Measurements from ENCODE around the gene UACA. TPM values are rescaled to one million over a fixed set of nuclear protein-coding genes. Genes with fewer than 3 reads are reported as not detected.
A peak's percentile ranks its signal among the peaks of the same experiment; 100 is the strongest.
"Not testable (repeated sequence)": the region's sequence is repeated elsewhere in the genome, so short reads cannot be mapped to it uniquely, and the experiment has no call there.

The UACA gene
- total RNA-seq, 1 donor = 161 TPM

GRCh38 chr15:70741677-70742293 is 21.6 kb downstream of the UACA start:
- Histone ChIP-seq H3K4me1 (ENCODE audit: insufficient read depth, low read length) (peaks cover 33% of the 10 kb centered on the region), H3K9me3 (ENCODE audit: low read depth, low read length) (no peaks in the 10 kb centered on the region), H3K27me3 (ENCODE audit: insufficient read depth, low read length) (no peaks in the 10 kb centered on the region), H3K27ac (ENCODE audit: low read depth, low read length) (peak overlapping the region; percentile 32), H3K79me2 (ENCODE audit: insufficient read depth, low read length) (peaks cover 86% of the 10 kb centered on the region), H2AFZ (ENCODE audit: low read length) (no peak overlapping the region), H4K20me1 (ENCODE audit: insufficient read depth, low read length) (peaks cover 26% of the 10 kb centered on the region), H3K36me3 (ENCODE audit: insufficient read depth, low read length) (no peaks in the 10 kb centered on the region), H3K4me2 (ENCODE audit: insufficient read depth, low read length) (no peak overlapping the region), H3K4me3 (ENCODE audit: insufficient read depth, low read length) (no peak overlapping the region)
- DNase-seq (ENCODE audit: insufficient read length, low spot score, missing footprints) = no peak
- no peak for TF ChIP-seq CTCF (IDR thresholded peaks at IDR 0.05; ENCODE audit: extremely low read depth, low read depth, low read length)

- peak overlapping the region; percentile 26 for H3K4me2 ChIP-seq (ENCODE audit: insufficient read depth, low read length)
- peaks cover 33% of the 10 kb centered on the region for H3K4me1 ChIP-seq (ENCODE audit: insufficient read depth, low read length)
- no peak for TF ChIP-seq CTCF (IDR thresholded peaks at IDR 0.05; ENCODE audit: extremely low read depth, low read depth, low read length)
- H3K4me3 ChIP-seq (ENCODE audit: insufficient read depth, low read length) = no peak overlapping the region
- no peaks in the 10 kb centered on the region for H3K9me3 ChIP-seq (ENCODE audit: low read depth, low read length)
- peaks cover 86% of the 10 kb centered on the region for H3K79me2 ChIP-seq (ENCODE audit: insufficient read depth, low read length)
- no peaks in the 10 kb centered on the region for H3K27me3 ChIP-seq (ENCODE audit: insufficient read depth, low read length)
- H2AFZ ChIP-seq (ENCODE audit: low read length) = no peak overlapping the region
- peak; percentile 71 for DNase-seq (ENCODE audit: insufficient read length, low spot score, missing footprints)
- no peaks in the 10 kb centered on the region for H3K36me3 ChIP-seq (ENCODE audit: insufficient read depth, low read length)
- H3K27ac ChIP-seq (ENCODE audit: low read depth, low read length) = peak overlapping the region; percentile 40
- H4K20me1 ChIP-seq (ENCODE audit: insufficient read depth, low read length) = peaks cover 28% of the 10 kb centered on the region
Measured at GRCh38 chr15:70741107-70741531, 22.2 kb downstream of the UACA start.

- not testable (repeated sequence) for H3K9me3 ChIP-seq (ENCODE audit: low read depth, low read length); H3K27me3 ChIP-seq (ENCODE audit: insufficient read depth, low read length); H3K36me3 ChIP-seq (ENCODE audit: insufficient read depth, low read length); H3K4me3 ChIP-seq (ENCODE audit: insufficient read depth, low read length); H2AFZ ChIP-seq (ENCODE audit: low read length); DNase-seq (ENCODE audit: insufficient read length, low spot score, missing footprints); H3K4me2 ChIP-seq (ENCODE audit: insufficient read depth, low read length); H3K27ac ChIP-seq (ENCODE audit: low read depth, low read length); H3K4me1 ChIP-seq (ENCODE audit: insufficient read depth, low read length)
- H4K20me1 ChIP-seq (ENCODE audit: insufficient read depth, low read length) = peaks cover 15% of the 10 kb centered on the region
- peaks cover 41% of the 10 kb centered on the region for H3K79me2 ChIP-seq (ENCODE audit: insufficient read depth, low read length)
Measured at GRCh38 chr15:70735040-70735439, 28.3 kb downstream of the UACA start.

- Histone ChIP-seq H2AFZ (ENCODE audit: low read length) (no peak overlapping the region), H3K4me2 (ENCODE audit: insufficient read depth, low read length) (no peak overlapping the region), H3K4me3 (ENCODE audit: insufficient read depth, low read length) (no peak overlapping the region), H3K9me3 (ENCODE audit: low read depth, low read length) (no peaks in the 10 kb centered on the region), H3K79me2 (ENCODE audit: insufficient read depth, low read length) (peaks cover 49% of the 10 kb centered on the region), H3K36me3 (ENCODE audit: insufficient read depth, low read length) (no peaks in the 10 kb centered on the region), H3K27ac (ENCODE audit: low read depth, low read length) (no peak overlapping the region), H4K20me1 (ENCODE audit: insufficient read depth, low read length) (peaks cover 21% of the 10 kb centered on the region), H3K4me1 (ENCODE audit: insufficient read depth, low read length) (peaks cover 8% of the 10 kb centered on the region), H3K27me3 (ENCODE audit: insufficient read depth, low read length) (no peaks in the 10 kb centered on the region)
- no peak for TF ChIP-seq CTCF (IDR thresholded peaks at IDR 0.05; ENCODE audit: extremely low read depth, low read depth, low read length)
- DNase-seq (ENCODE audit: insufficient read length, low spot score, missing footprints) = no peak
Measured at GRCh38 chr15:70729164-70729563, 34.2 kb downstream of the UACA start.
